ENCODE results near the gene VPS45.

- TF ChIP-seq POLR2AphosphoS5 (IDR thresholded peaks at IDR 0.05; ENCODE audit: borderline replicate concordance, low read depth, low read length) (no peak), EZH2 (IDR thresholded peaks at IDR 0.05) (no peak)
Measured at GRCh38 chr1:150192012-150192411, 124.4 kb downstream of the VPS45 start.

Data from SK-N-MC (cell line).